Occipital lobe (tissue), 2 donors: ENCODE results near the gene ORAI3. TPM values are rescaled to one million over a fixed set of nuclear protein-coding genes. Genes with fewer than 3 reads are reported as not detected.
"Not testable (repeated sequence)": the region's sequence is repeated elsewhere in the genome, so short reads cannot be mapped to it uniquely, and the experiment has no call there.

Experiments
- DNase-seq: peaks from one replicate; lab custom pipeline; 2025; lab: John Stamatoyannopoulos, UW
- total RNA-seq: library from RNA; depleted of rRNA; stranded (reverse); fragments of >200 nt; gene quantifications from one replicate; pipeline ENCODE4 v1.2.3, GENCODE V29; 2014

ORAI3 gene
- total RNA-seq, 1 donor from 2014 or later: 5.5 TPM

DNA sequence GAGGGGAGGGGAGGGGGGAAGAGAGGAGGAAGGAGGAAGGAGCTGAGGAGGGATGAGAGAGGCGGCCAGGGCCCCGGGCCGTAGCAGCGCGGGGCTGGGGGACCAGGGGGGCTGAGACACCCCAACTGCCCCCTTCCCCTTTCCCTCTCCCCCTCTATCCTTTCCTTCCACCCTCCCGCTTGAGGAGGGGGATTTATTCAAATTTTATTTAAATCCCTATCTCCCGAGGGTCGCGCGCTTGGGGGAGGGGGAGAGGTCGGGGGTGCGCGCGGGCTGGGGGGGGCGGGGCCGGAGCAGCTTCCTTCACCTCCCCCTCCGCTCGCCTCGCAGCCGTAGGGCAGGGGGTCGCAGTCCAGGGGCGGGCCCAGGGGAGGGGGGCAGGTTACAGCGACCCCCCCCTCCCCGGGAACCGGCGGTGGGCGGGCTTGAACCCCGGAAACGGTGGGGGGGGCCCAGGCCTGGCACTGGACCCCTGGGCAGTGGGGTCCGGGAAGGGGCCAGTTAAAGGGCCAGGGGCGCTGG lies 25.3 kb upstream of the ORAI3 start, which contains the start of gene FBXL19:
Gene FBXL19 (plus strand): TSS at position 19 of the 522 bp plus-strand sequence. CDS start 2,183 bp downstream, outside the sequence.
- DNase-seq: no peak

DNA sequence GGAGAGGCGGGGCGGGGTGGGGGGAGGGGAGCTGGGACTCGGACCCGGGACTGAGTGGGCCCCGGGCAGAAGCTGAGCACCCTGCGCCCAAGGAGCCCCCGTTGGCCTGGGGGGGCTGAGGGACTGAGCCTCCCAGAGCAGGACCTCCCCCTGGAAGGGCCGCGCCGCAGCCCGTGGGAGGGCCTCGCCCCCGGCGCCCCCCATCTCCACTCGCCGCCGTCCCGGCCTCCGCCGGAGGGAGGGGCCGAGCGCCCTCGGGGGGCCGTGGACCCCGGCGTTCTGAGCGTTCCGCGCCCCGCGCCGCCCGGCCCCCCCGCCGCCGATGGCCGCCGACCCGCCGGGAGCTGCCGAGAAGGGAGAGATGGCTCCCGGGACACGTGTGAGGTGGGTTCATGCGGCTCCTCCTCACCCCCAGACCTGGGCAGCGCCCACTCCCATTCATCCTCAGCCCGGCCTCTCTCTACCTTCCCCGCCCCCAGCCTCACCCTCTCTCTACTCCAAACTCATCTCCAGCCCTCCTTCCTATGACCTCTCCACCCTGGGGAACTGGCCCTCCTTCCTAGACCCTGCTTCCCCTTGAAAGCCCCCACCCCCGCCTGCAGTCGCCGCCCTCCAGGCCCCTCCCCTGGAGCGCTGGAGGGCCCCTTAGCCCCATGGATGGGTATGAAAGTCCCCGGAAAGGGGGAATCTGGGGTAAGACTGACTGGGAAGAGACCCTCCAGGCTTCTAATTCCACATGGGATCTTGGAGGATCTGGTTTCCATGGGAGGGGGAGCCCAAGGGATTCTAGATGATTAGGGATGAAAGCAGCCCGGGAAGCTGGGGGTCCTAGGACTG lies 24.6 kb upstream of the ORAI3 start:
- DNase-seq: no peak

DNA sequence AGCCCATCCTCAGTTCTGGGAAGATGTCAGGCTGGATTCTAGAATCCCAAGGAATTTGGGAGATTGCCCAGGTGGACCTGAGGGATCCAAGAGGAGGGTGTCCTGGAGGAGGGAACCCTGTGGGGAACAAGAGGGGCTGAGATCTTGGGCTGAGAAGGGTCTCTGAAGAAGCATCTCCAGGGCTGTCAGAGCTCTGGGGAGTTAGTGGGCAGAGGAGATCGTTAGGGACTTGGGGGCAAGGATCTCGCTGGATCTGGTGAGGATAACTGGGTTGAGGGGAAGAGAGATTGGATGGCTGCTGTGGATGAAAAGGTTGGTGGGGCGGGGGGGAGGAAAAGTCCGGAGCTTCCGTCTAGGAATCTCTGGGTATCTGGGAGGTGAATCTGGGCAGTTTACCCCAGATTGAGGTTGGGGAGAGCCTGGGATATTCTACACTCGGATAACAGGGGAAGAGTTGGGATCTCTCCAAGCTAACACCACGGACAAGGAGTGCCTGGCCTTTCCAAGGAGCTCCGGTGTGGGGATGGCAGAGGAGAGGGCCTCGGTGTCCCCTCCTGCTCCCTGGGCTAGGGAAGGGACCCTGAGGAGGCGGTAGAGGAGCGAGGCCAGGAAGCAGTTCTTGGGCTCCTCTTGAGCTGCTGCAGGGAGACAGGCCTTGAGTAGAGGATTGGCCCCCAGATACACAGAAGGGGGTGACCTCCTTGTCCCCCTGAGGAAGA lies 23.8 kb upstream of the ORAI3 start:
- no peak for DNase-seq

DNA sequence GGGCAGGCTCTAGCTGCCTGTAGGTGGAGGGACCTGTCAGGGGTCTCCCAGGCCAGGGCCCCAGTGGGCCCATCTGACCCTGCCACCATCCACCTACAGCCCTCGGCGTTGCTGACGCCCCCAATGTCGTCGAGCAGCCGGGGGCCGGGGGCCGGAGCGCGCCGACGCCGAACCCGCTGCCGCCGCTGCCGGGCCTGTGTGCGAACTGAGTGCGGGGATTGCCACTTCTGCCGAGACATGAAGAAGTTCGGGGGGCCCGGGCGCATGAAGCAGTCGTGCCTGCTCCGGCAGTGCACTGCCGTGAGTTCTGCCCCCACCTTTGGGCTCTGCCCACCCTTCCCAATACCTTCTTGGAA lies 23.3 kb upstream of the ORAI3 start:
- no peak for DNase-seq

DNA sequence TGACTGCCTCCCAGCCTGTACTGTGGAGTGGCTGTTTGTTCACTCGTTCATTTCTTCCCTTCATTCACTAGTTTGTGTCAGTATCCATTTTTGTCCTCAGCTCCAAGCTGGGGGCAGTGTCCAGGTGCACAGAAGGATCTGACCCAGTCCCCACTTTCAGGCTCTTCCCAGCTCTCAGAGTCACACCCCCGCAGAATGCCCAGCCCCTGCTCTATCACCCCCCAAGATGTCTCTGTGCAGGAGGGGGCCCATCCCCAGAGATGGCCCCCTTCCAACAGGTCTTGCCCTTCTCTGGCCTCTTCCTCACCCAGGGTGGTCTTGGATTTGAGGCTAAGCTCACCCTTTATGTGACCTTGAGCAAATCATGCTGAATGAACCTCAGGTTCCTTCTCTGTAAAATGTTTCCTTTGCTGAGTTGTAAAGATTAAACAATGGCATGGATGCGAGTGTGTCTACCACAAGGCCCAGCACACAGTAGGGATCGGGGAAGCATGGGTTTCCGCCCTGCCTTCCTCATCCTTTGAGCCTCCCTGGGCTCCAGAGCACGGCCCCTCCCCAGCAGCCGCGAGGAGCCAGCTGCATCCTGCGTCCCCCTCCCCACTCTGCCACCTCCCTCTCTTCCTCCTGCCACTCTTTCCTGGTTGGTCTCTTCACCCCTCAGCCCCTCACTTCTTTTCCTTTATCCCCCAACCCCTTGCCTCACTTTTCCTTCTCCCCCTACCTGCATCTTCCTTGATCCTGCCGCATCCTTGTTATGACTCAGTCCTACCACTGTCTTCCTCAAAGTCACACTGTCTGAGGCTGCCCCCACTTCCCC lies 22.7 kb upstream of the ORAI3 start:
- DNase-seq: no peak

DNA sequence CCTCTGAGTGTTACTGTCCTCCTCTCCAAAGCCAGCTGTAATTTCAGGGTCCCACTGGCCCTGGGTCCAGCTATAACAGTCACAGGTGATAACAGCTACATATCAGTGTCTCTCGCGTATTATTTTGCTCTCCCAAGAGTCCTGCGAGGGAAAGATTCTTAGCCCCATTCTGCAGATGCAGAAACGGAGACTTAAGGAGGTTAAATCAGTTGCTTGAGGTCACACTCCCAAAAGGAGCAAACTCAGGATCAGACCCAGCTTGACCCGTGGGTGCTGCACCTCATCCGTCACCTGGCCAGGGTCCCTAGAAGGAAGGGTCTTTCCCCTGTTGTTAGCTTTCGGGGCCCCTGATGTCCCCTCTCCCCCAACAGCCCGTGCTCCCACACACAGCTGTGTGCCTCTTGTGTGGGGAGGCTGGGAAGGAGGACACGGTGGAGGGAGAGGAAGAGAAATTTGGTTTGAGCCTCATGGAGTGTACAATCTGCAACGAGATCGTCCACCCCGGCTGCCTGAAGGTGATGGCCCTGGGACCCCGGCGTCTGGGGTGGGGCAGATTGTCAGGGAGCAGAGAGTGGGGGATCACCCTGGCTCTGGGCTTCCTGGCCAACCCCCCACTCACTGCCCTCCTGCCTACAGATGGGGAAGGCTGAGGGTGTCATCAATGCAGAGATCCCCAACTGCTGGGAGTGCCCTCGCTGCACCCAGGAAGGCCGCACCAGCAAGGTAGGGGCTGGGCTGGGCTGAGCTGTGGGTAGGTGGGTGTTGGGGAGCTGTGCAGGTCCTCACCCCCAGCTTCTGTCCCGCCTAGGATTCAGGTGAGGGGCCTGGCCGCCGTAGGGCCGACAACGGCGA lies 21.7 kb upstream of the ORAI3 start:
- DNase-seq: no peak

DNA sequence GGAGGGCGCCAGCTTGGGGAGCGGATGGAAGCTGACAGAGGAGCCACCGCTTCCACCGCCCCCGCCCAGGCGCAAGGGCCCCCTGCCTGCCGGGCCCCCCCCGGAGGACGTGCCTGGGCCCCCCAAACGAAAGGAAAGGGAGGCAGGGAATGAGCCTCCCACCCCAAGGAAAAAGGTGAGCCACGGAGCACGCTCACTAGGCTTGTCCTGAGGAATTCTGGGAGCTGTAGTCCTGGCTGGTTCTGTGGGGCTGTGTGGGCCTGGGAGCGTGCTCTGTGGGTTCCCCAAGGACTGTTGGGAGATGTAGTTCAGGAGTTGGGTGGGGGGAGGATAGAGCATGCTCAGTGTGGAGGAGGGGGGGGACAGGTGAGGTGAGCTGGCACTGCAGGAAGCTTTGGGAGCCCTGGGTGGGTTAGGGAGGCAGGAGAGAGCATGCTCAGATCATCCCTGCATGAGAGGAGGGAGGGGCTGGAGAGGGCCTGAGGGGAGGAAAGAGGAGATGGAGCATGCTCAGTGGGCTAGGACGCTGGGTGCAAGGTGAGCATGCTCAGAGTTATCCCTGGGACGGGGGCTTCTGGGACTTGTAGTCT lies 21.0 kb upstream of the ORAI3 start:
- DNase-seq: peak; percentile 69

DNA sequence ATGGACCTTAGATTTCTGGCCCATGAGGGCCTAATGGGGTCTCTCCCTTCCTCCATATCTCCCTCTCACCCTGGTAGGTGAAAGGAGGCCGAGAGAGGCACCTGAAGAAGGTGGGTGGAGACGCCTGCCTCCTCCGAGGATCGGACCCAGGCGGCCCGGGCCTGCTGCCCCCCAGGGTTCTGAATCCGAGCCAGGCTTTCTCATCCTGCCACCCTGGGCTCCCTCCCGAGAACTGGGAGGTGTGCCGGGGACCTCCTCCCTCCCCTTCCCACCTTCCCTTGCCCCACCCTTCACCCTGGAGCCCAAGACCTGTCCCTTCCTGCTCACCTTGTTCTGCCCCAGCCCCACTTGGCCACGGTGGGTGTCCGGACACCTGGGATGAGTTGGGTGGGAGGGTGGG lies 20.5 kb upstream of the ORAI3 start:
- DNase-seq: no peak

DNA sequence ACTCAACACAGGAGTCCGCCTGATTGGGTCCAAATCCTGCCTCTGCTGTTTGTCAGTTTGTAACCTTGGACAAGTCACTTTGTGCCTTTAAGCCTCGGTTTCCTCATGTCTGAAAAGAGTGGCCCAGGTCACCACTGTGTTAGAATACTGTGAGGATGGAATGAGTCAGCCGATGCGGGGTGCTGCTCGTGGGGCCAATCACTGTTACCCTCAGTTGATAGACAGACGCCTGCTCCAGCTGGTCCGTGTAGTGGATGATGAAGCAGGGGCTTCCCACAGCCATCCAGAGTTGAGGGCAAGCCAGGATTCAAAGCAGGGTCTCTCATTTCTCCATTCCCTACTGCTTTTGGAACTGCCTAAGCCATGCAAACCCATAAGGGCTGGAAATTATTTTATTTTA lies 19.7 kb upstream of the ORAI3 start:
- DNase-seq: no peak

DNA sequence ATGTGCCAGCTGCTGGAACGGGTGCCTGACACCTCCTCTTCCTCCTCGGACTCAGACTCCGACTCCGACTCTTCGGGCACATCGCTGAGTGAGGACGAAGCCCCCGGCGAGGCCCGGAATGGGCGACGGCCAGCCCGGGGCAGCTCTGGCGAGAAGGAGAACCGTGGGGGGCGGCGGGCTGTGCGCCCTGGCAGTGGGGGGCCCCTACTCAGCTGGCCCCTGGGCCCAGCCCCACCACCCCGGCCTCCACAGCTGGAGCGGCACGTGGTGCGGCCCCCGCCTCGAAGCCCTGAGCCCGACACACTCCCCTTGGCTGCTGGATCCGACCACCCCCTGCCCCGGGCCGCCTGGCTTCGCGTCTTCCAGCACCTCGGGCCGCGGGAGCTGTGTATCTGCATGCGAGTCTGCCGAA lies 18.7 kb upstream of the ORAI3 start:
- DNase-seq: no peak

DNA sequence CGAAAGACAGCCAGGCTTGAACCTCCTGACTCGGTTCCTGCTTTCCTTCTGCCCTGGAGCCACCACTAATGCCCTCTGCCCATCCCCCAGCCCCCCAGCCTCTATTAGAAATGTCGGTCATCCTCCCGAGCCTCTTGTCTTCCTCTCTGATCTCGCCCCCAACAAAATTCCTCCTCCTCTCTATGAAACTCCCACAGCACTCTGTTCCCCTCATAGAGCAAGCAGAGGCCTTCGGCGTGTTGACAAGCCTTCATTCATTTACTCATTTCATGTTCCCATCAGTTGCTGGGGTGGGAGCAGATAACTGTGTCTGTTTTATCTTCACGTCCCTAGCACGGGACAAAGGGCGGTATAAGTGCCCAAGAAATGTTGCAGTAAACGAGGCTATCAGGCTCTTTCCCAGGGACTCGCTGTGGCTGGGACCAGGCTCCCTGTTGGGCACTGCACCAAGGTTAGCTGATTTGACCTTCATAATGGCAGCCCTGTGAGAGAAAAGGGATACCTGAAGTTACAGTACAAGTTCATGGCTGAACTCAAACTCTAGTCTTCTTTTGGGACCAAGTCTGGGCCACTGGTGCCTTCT lies 17.7 kb upstream of the ORAI3 start:
- no peak for DNase-seq

DNA sequence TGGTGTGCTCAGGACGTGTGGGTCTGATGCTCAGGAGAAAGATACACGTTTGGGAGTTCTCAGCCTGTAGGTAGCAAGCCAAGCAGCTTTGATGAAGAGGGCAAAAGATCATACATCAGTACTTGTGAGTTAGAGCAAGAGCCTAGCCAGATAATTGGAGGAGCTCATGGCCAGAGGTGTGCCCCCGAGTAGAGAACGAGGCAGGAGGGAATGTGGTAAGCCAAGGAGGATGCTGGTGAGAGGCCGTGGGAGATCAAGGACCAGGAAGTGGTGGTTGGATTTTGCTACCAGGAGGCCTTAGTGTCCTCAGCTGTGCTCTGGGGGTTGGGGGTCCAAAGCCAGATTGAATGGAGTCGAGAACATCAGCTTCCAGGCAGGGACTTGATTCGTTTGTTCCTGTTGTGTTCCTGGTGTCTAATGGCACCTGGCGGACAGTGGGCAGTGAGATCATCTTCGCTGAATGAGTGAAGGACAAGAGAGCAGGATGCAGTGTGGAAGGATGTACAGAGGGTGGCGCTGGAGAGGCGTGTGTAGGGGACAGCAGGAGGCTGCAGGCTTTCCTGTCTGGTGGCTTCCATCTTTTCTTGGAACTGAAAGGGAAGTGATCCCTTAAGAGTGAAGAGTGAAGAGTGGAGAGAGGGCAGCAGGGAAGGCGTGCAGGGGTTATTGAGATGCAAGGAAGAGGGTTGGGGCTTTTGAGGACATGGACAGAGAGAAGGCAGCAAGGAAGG lies 13.9 kb upstream of the ORAI3 start:
- no peak for DNase-seq

DNA sequence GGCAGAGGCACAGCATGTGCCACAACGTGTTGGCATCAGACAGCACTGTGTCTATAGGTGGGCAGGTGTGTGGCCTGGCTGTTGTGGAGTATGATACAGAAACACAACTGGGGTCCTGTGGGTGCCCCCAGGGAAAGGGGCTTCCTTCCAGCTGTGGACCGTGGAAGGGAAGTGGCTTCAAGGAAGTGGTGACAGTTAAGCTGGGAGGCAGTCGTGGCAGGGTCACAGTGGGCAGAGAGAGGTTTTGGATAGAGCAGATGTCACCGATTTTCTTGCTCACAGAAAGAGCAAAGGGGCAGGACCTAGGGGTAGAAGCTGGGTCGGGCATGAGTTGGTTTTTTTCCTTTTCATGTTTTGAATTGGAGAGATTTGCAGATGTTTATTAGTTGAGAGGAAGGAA lies 11.2 kb upstream of the ORAI3 start:
- DNase-seq: no peak

DNA sequence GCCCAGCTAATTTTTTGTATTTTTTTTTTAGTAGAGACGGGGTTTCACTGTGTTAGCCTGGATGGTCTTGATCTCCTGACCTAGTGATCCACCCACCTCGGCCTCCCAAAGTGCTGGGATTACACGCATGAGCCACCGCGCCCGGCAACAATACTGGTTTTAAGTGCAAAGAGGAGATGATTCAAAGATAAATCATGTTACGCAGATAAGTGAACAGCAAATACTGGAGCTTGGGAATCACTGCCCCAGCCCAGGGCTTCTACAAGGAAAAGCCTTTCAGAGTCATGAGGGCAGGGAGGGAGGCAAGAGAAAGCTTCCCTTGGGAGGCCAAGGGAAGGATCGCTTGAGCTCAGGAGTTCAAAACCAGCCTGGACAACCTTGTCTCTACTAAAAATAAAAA lies 9.3 kb upstream of the ORAI3 start:
- not testable (repeated sequence) for DNase-seq

DNA sequence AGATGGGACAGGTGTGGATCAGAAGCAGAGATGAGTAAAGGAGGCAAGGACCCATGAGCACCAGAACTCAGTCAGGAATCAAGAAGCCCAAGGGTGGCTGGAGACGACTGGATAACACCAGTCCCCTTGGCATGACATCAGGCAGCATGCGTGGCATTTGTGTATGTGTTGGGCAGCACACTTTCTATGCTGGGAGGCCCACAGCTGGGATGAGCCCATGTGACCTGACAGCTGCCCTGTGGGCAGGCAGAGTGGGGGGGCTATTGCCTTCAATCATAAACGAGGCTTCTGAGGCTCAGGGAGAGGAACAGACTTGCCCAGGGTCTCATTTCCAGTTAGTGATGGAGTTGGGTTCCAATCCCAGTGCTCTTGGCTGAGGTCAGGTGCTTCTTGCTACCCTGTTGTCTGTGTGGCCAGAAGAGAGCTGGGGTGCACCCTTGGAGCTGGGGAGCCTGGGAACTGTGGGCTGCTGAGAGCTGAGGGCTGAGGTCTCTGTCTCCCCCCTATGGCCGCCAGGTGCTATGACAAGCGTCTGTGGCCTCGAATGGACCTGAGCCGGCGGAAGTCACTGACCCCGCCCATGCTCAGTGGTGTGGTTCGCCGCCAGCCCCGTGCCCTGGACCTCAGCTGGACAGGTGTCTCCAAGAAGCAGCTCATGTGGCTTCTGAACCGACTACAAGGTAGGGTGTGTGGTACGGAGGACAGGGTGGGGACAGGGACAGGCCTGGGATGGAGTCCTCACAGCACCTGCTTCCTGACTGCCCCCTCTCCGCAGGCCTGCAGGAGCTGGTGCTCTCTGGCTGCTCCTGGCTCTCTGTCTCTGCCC lies 7.1 kb upstream of the ORAI3 start:
- DNase-seq: peak; percentile 23

DNA sequence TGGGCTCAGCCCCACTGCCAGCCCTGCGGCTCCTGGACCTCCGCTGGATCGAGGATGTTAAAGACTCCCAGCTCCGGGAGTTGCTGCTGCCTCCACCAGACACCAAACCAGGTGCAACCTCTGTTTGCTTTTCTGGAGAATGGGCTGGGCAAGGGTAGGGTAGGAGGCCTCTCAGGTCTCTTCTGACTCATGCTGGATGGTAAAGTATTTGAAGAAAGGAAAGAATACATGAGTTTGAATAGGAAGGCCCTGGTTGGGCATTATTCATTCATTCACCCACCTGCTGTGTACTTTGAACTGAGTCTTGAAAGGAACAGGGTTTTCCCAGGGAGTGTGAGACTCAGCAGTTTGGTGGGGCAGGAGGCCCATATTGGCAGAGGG lies 6.5 kb upstream of the ORAI3 start:
- DNase-seq: no peak

DNA sequence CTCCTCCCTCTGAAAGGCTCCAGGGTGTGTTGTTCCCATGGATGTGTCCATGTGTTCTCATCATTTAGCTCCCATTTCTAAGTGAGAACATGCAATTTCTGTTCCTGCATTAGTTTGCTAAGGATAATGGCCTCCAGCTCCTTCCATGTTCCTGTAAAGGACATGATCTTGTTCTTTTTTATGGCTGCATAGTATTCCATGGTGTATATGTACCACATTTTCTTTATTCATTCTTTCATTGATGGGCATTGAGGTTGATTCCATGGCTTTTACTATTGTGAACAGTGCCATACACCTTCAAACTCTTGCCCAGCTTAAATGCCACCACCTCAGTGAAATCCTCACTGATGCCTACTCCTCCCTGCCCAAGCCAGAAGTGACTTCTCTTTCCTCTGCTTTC lies 4.5 kb upstream of the ORAI3 start:
- no peak for DNase-seq
